CD4-positive, alpha-beta memory T cell (primary cell): Measurements from ENCODE around the gene PCSK1. TPM values are rescaled to one million over a fixed set of nuclear protein-coding genes. Genes with fewer than 3 reads are reported as not detected.

Experiments used
- CTCF ChIA-PET: fragments of 350-600 bp; sonication (Branson Sonifier 250); formaldehyde crosslinking; loops from one replicate; lab custom pipeline; 2021; ENCODE audit warnings: inconsistent platforms; ENCODE audit not compliant: partially characterized antibody; lab: Charles Lee
- POLR2A ChIA-PET: fragments of 350-600 bp; sonication (Branson Sonifier 250); formaldehyde crosslinking; loops from one replicate; lab custom pipeline; 2021; ENCODE audit not compliant: partially characterized antibody; lab: Charles Lee
- DNase-seq, 5 donors: peaks; one replicate each; pipeline versions ENCODE4 v3.0.0 to v3.0.0-alpha.2; 2020 to 2022; ENCODE audit warnings: mixed read lengths in 1 of 5
- H3K27ac ChIP-seq: one replicate; pipeline ENCODE4 v1.7.0; 2013; ENCODE audit warnings: low read depth, low read length
- H3K27me3 ChIP-seq: 2 replicates; pipeline ENCODE4 v1.7.0; 2013; ENCODE audit warnings: mild to moderate bottlenecking, low read length, moderate library complexity; ENCODE audit not compliant: insufficient read depth
- H3K36me3 ChIP-seq: 2 replicates; pipeline ENCODE4 v1.7.0; 2013; ENCODE audit warnings: mild to moderate bottlenecking, low read length, moderate library complexity; ENCODE audit not compliant: insufficient read depth
- H3K4me1 ChIP-seq: 2 replicates; pipeline ENCODE4 v1.7.0; 2013; ENCODE audit warnings: mild to moderate bottlenecking, low read length, moderate library complexity; ENCODE audit not compliant: insufficient read depth
- H3K4me3 ChIP-seq, 2 donors: one replicate each; pipeline ENCODE4 v1.7.0; 2013; ENCODE audit warnings: low read length in 2 of 2, mild to moderate bottlenecking in 1 of 2
- H3K9me3 ChIP-seq, 2 donors: one replicate each; pipeline ENCODE4 v1.7.0; 2013; ENCODE audit warnings: low read length in 2 of 2, control low read depth in 1 of 2; ENCODE audit not compliant: control insufficient read depth in 1 of 2
- H3K27ac Mint-ChIP-seq, 7 donors: one replicate each; pipeline ENCODE4 v1.8.0; 2020 to 2021; ENCODE audit warnings: mixed read lengths in 7 of 7, mild to moderate bottlenecking in 6 of 7, inconsistent platforms in 3 of 7, moderate library complexity in 3 of 7
- H3K27me3 Mint-ChIP-seq, 2 donors: one replicate each; pipeline ENCODE4 v1.8.0; 2020 to 2021; ENCODE audit warnings: mixed read lengths in 2 of 2
- H3K36me3 Mint-ChIP-seq, 2 donors: one replicate each; pipeline ENCODE4 v1.8.0; 2020 to 2021; ENCODE audit warnings: mixed read lengths in 2 of 2, inconsistent platforms in 1 of 2, mild to moderate bottlenecking in 1 of 2
- H3K4me1 Mint-ChIP-seq, 4 donors: one replicate each; pipeline ENCODE4 v1.8.0; 2020 to 2021; ENCODE audit warnings: mixed read lengths in 4 of 4, mild to moderate bottlenecking in 1 of 4
- H3K4me3 Mint-ChIP-seq, 8 donors: one replicate each; pipeline ENCODE4 v1.8.0; 2020 to 2021; ENCODE audit warnings: mixed read lengths in 8 of 8, mild to moderate bottlenecking in 7 of 8, moderate library complexity in 6 of 8, inconsistent platforms in 3 of 8
- H3K9me3 Mint-ChIP-seq, 8 donors: one replicate each; pipeline ENCODE4 v1.8.0; 2020 to 2021; ENCODE audit warnings: mixed read lengths in 8 of 8, mild to moderate bottlenecking in 5 of 8, inconsistent platforms in 3 of 8, moderate library complexity in 1 of 8
- intact Hi-C: fragments of 100-400 bp; cut with micrococcal nuclease; formaldehyde crosslinking; loops from one replicate; pipeline ENCODE4 v1.15.1; 2023
- polyA plus RNA-seq, 2 donors: library from polyadenylated mRNA; unstranded; fragments of 300-500 nt; fragmentation: Illumina TruSeq; gene quantifications; one replicate each; pipeline ENCODE4 v1.2.3, GENCODE V29; 2021
- total RNA-seq, 2 experiments: library from RNA; stranded (reverse); gene quantifications; one replicate each; pipeline ENCODE4 v1.2.3, GENCODE V29; 2021

The PCSK1 gene
- total and polyA plus RNA-seq, 4 experiments from 2014 or later = not detected

GRCh38 chr5:96388176-96388575 lies 44.9 kb downstream of the PCSK1 start:
- no peak overlapping the region for H3K4me3 ChIP-seq
- Mint-ChIP-seq H3K27me3 (peaks cover 6 to 11% of the 10 kb centered on the region in 2 donors), H3K36me3 (peaks cover 0 to 3% of the 10 kb centered on the region in 2 donors), H3K27ac (no peak overlapping the region), H3K4me1 (no peaks in the 10 kb centered on the region), H3K4me3 (no peak overlapping the region), H3K9me3 (no peaks in the 10 kb centered on the region)
- intact Hi-C loops = no loop called here
- H3K4me1 ChIP-seq = no peaks in the 10 kb centered on the region
- no peak for DNase-seq
- H3K9me3 ChIP-seq = no peaks in the 10 kb centered on the region
- H3K27ac ChIP-seq = no peak overlapping the region
- CTCF ChIA-PET = no interaction called here
- H3K27me3 ChIP-seq = no peaks in the 10 kb centered on the region
- H3K36me3 ChIP-seq = no peaks in the 10 kb centered on the region
- POLR2A ChIA-PET = no interaction called here

- no peak for DNase-seq
- no peaks in the 10 kb centered on the region for H3K4me1 Mint-ChIP-seq
- H3K36me3 Mint-ChIP-seq = peaks cover 0 to under 1% of the 10 kb centered on the region in 2 donors
- intact Hi-C loops = no loop called here
- Histone ChIP-seq H3K4me1 (no peaks in the 10 kb centered on the region), H3K4me3 (no peak overlapping the region), H3K36me3 (no peaks in the 10 kb centered on the region), H3K27ac (no peak overlapping the region), H3K27me3 (no peaks in the 10 kb centered on the region), H3K9me3 (no peaks in the 10 kb centered on the region)
- CTCF ChIA-PET = no interaction called here
- POLR2A ChIA-PET = no interaction called here
- no peaks in the 10 kb centered on the region for H3K9me3 Mint-ChIP-seq
- H3K4me3 Mint-ChIP-seq = no peak overlapping the region
- no peak overlapping the region for H3K27ac Mint-ChIP-seq
- peaks cover 8 to 12% of the 10 kb centered on the region in 2 donors for H3K27me3 Mint-ChIP-seq
Observed at GRCh38 chr5:96387616-96388015, 45.4 kb downstream of the PCSK1 start.

GRCh38 chr5:96385538-96385937 lies 47.5 kb downstream of the PCSK1 start:
- H3K4me3 ChIP-seq = no peak overlapping the region
- H3K9me3 Mint-ChIP-seq = no peaks in the 10 kb centered on the region
- no peak overlapping the region for H3K27ac Mint-ChIP-seq
- no peaks in the 10 kb centered on the region for H3K27me3 ChIP-seq
- H3K36me3 ChIP-seq = no peaks in the 10 kb centered on the region
- H3K27ac ChIP-seq = no peak overlapping the region
- POLR2A ChIA-PET = no interaction called here
- H3K9me3 ChIP-seq = no peaks in the 10 kb centered on the region
- no peaks in the 10 kb centered on the region for H3K4me1 ChIP-seq
- no peak for DNase-seq
- H3K27me3 Mint-ChIP-seq = peaks cover 13 to 19% of the 10 kb centered on the region in 2 donors
- CTCF ChIA-PET = no interaction called here
- peaks cover 0 to 5% (median 2%) of the 10 kb centered on the region in 4 donors for H3K4me1 Mint-ChIP-seq
- H3K4me3 Mint-ChIP-seq = no peak overlapping the region
- intact Hi-C loops = no loop called here
- no peaks in the 10 kb centered on the region for H3K36me3 Mint-ChIP-seq

GRCh38 chr5:96384353-96384752 lies 48.7 kb downstream of the PCSK1 start:
- no peaks in the 10 kb centered on the region for H3K27me3 ChIP-seq
- H3K36me3 Mint-ChIP-seq = no peaks in the 10 kb centered on the region
- H3K27ac Mint-ChIP-seq = no peak overlapping the region
- no peaks in the 10 kb centered on the region for H3K9me3 ChIP-seq
- no peaks in the 10 kb centered on the region for H3K36me3 ChIP-seq
- H3K9me3 Mint-ChIP-seq = no peaks in the 10 kb centered on the region
- H3K27ac ChIP-seq = no peak overlapping the region
- H3K4me3 Mint-ChIP-seq = no peak overlapping the region
- CTCF ChIA-PET = interaction anchor here (1.9 kb wide), 1 partner anchor 218 kb away, joined by 11 read pairs; no protein-coding TSS in a partner anchor
- no peaks in the 10 kb centered on the region for H3K4me1 ChIP-seq
- no peak for DNase-seq
- H3K4me3 ChIP-seq = no peak overlapping the region
- H3K27me3 Mint-ChIP-seq = peaks cover 16 to 19% of the 10 kb centered on the region in 2 donors
- POLR2A ChIA-PET = no interaction called here
- H3K4me1 Mint-ChIP-seq = peaks cover 0 to 5% (median 2%) of the 10 kb centered on the region in 4 donors
- intact Hi-C loops = no loop called here

GRCh38 chr5:96381526-96381925 lies 51.5 kb downstream of the PCSK1 start:
- no peaks in the 10 kb centered on the region for H3K9me3 ChIP-seq
- ChIA-PET POLR2A (no interaction called here), CTCF (interaction anchor here (1.2 to 1.9 kb wide), 3 partner anchors 37 to 220 kb away, joined by 3 to 7 read pairs (median 6); no protein-coding TSS in a partner anchor)
- Mint-ChIP-seq H3K4me3 (no peak overlapping the region), H3K27ac (no peak overlapping the region), H3K4me1 (peaks cover 0 to 5% (median 2%) of the 10 kb centered on the region in 4 donors), H3K27me3 (peaks cover 13 to 18% of the 10 kb centered on the region in 2 donors), H3K9me3 (no peaks in the 10 kb centered on the region), H3K36me3 (no peaks in the 10 kb centered on the region)
- no peak overlapping the region for H3K4me3 ChIP-seq
- H3K4me1 ChIP-seq = no peaks in the 10 kb centered on the region
- intact Hi-C loops = no loop called here
- peak in 4 of 5 donors; percentile 1 to 11 (median 3) for DNase-seq
- no peaks in the 10 kb centered on the region for H3K36me3 ChIP-seq
- no peaks in the 10 kb centered on the region for H3K27me3 ChIP-seq
- H3K27ac ChIP-seq = no peak overlapping the region

GRCh38 chr5:96379896-96380295 lies 53.2 kb downstream of the PCSK1 start:
- Mint-ChIP-seq H3K9me3 (no peaks in the 10 kb centered on the region), H3K4me3 (no peak overlapping the region), H3K36me3 (no peaks in the 10 kb centered on the region), H3K27ac (no peak overlapping the region), H3K27me3 (peaks cover 13 to 16% of the 10 kb centered on the region in 2 donors), H3K4me1 (peaks cover 6 to 9% (median 6%) of the 10 kb centered on the region in 4 donors)
- Histone ChIP-seq H3K4me3 (no peak overlapping the region), H3K36me3 (no peaks in the 10 kb centered on the region), H3K9me3 (no peaks in the 10 kb centered on the region), H3K27ac (no peak overlapping the region), H3K27me3 (no peaks in the 10 kb centered on the region), H3K4me1 (peaks cover 7% of the 10 kb centered on the region)
- intact Hi-C loops = no loop called here
- POLR2A ChIA-PET = no interaction called here
- CTCF ChIA-PET = no interaction called here
- no peak for DNase-seq

- CTCF ChIA-PET = interaction anchor here (1.0 to 1.6 kb wide), 2 partner anchors 40 to 224 kb away, joined by 3 to 4 read pairs; no protein-coding TSS in a partner anchor
Observed at GRCh38 chr5:96377597-96377996, 55.5 kb downstream of the PCSK1 start.

More at GRCh38 chr5:96377597-96377996, 55.5 kb downstream of the PCSK1 start:
- Histone ChIP-seq H3K36me3 (no peaks in the 10 kb centered on the region), H3K27me3 (no peaks in the 10 kb centered on the region), H3K9me3 (no peaks in the 10 kb centered on the region), H3K4me3 (no peak overlapping the region), H3K27ac (no peak overlapping the region), H3K4me1 (peaks cover 14% of the 10 kb centered on the region)
- intact Hi-C loops = no loop called here
- peaks cover 13 to 16% (median 14%) of the 10 kb centered on the region in 4 donors for H3K4me1 Mint-ChIP-seq
- no peaks in the 10 kb centered on the region for H3K36me3 Mint-ChIP-seq
- no peaks in the 10 kb centered on the region for H3K9me3 Mint-ChIP-seq
- no peak overlapping the region for H3K27ac Mint-ChIP-seq
- DNase-seq = no peak
- no peak overlapping the region for H3K4me3 Mint-ChIP-seq
- H3K27me3 Mint-ChIP-seq = peaks cover 7 to 13% of the 10 kb centered on the region in 2 donors
- POLR2A ChIA-PET = no interaction called here
